ENCODE results near the gene PRKRA.
"Not testable (repeated sequence)": the region's sequence is repeated elsewhere in the genome, so short reads cannot be mapped to it uniquely, and the experiment has no call there.

The PRKRA gene

GRCh38 chr2:178455947-178456346 is 5.0 kb upstream of the PRKRA start:
- no peak for DNase-seq

GRCh38 chr2:178452870-178453269 is 1.9 kb upstream of the PRKRA start:
- DNase-seq, result no peak

- no peak for DNase-seq
Observed at GRCh38 chr2:178452334-178452733, 1.4 kb upstream of the PRKRA start.

- no peak for DNase-seq
Observed at GRCh38 chr2:178450524-178450773, 526 bp downstream of the PRKRA start.

GRCh38 chr2:178449700-178450523 is 1.1 kb downstream of the PRKRA start:
- DNase-seq, result no peak

- DNase-seq, result no peak
Observed at GRCh38 chr2:178448968-178449661, 1.9 kb downstream of the PRKRA start.

- no peak for DNase-seq
Observed at GRCh38 chr2:178441426-178441825, 9.5 kb downstream of the PRKRA start.

GRCh38 chr2:178436662-178437061 is 14.3 kb downstream of the PRKRA start:
- no peak for DNase-seq

GRCh38 chr2:178429336-178429735 is 21.6 kb downstream of the PRKRA start:
- no peak for DNase-seq

GRCh38 chr2:178428396-178428806 is 22.6 kb downstream of the PRKRA start:
- DNase-seq, result no peak

- DNase-seq, result no peak
Observed at GRCh38 chr2:178427458-178427857, 23.5 kb downstream of the PRKRA start.

GRCh38 chr2:178426388-178426787 is 24.6 kb downstream of the PRKRA start:
- DNase-seq, result no peak

GRCh38 chr2:178425255-178425827 is 25.6 kb downstream of the PRKRA start:
- no peak for DNase-seq

GRCh38 chr2:178423746-178424145 is 27.2 kb downstream of the PRKRA start:
- not testable (repeated sequence) for DNase-seq

- DNase-seq, result no peak
Observed at GRCh38 chr2:178422097-178422496, 28.9 kb downstream of the PRKRA start.

- DNase-seq, result no peak
Observed at GRCh38 chr2:178420463-178420999, 30.4 kb downstream of the PRKRA start.

- DNase-seq, result peak; percentile 30
Observed at GRCh38 chr2:178419123-178419522, 31.9 kb downstream of the PRKRA start.

GRCh38 chr2:178418426-178418825 is 32.5 kb downstream of the PRKRA start:
- no peak for DNase-seq

- no peak for DNase-seq
Observed at GRCh38 chr2:178417916-178418315, 33.1 kb downstream of the PRKRA start.

- no peak for DNase-seq
Observed at GRCh38 chr2:178415979-178416378, 35.0 kb downstream of the PRKRA start.

- peak; percentile 89 for DNase-seq
Observed at GRCh38 chr2:178414266-178415247, 36.4 kb downstream of the PRKRA start.

GRCh38 chr2:178413472-178414265 is 37.3 kb downstream of the PRKRA start:
- DNase-seq, result peak; percentile 79

All from NCI-H1694 treated with DMSO at 0.1 percent for 48 hours (cell line).